ENCODE results near the gene ZFYVE27. TPM values are rescaled to one million over a fixed set of nuclear protein-coding genes. Genes with fewer than 3 reads are reported as not detected.

Gene ZFYVE27
- total RNA-seq, 1 donor: 33.2 TPM

- no peaks in the 10 kb centered on the region for H3K9me3 ChIP-seq (ENCODE audit: low read depth, low read length)
- no peaks in the 10 kb centered on the region for H3K27me3 ChIP-seq (ENCODE audit: insufficient read depth, low read length)
- peaks cover 22% of the 10 kb centered on the region for H3K4me1 ChIP-seq (ENCODE audit: insufficient read depth, low read length)
- no peak overlapping the region for H3K4me3 ChIP-seq (ENCODE audit: low read length)
These were observed 45.7 kb downstream of the ZFYVE27 start for GRCh38 chr10:97782455-97783228.

- H3K9me3 ChIP-seq (ENCODE audit: low read depth, low read length): no peaks in the 10 kb centered on the region
- H3K4me1 ChIP-seq (ENCODE audit: insufficient read depth, low read length): peaks cover 22% of the 10 kb centered on the region
- H3K27me3 ChIP-seq (ENCODE audit: insufficient read depth, low read length): no peaks in the 10 kb centered on the region
- H3K4me3 ChIP-seq (ENCODE audit: low read length): no peak overlapping the region
These were observed 47.4 kb downstream of the ZFYVE27 start for GRCh38 chr10:97784200-97784810.

- Histone ChIP-seq H3K4me1 (ENCODE audit: insufficient read depth, low read length) (peaks cover 19% of the 10 kb centered on the region), H3K27me3 (ENCODE audit: insufficient read depth, low read length) (no peaks in the 10 kb centered on the region), H3K4me3 (ENCODE audit: low read length) (no peak overlapping the region), H3K9me3 (ENCODE audit: low read depth, low read length) (no peaks in the 10 kb centered on the region)
These were observed 48.3 kb downstream of the ZFYVE27 start for GRCh38 chr10:97785231-97785630.

GRCh38 chr10:97785731-97786130 is 48.8 kb downstream of the ZFYVE27 start:
- Histone ChIP-seq H3K9me3 (ENCODE audit: low read depth, low read length) (no peaks in the 10 kb centered on the region), H3K4me3 (ENCODE audit: low read length) (no peak overlapping the region), H3K4me1 (ENCODE audit: insufficient read depth, low read length) (peaks cover 15% of the 10 kb centered on the region), H3K27me3 (ENCODE audit: insufficient read depth, low read length) (no peaks in the 10 kb centered on the region)

- Histone ChIP-seq H3K4me3 (ENCODE audit: low read length) (no peak overlapping the region), H3K9me3 (ENCODE audit: low read depth, low read length) (no peaks in the 10 kb centered on the region), H3K27me3 (ENCODE audit: insufficient read depth, low read length) (no peaks in the 10 kb centered on the region)
These were observed 51.9 kb downstream of the ZFYVE27 start for GRCh38 chr10:97788552-97789442.

GRCh38 chr10:97789770-97790397 is 53.0 kb downstream of the ZFYVE27 start:
- Histone ChIP-seq H3K9me3 (ENCODE audit: low read depth, low read length) (no peaks in the 10 kb centered on the region), H3K27me3 (ENCODE audit: insufficient read depth, low read length) (no peaks in the 10 kb centered on the region), H3K4me1 (ENCODE audit: insufficient read depth, low read length) (peaks cover 7% of the 10 kb centered on the region), H3K4me3 (ENCODE audit: low read length) (no peak overlapping the region)

More at GRCh38 chr10:97788552-97789442, 51.9 kb downstream of the ZFYVE27 start:
- peaks cover 7% of the 10 kb centered on the region for H3K4me1 ChIP-seq (ENCODE audit: insufficient read depth, low read length)

- H3K4me3 ChIP-seq (ENCODE audit: low read length): no peak overlapping the region
- no peaks in the 10 kb centered on the region for H3K9me3 ChIP-seq (ENCODE audit: low read depth, low read length)
- H3K27me3 ChIP-seq (ENCODE audit: insufficient read depth, low read length): no peaks in the 10 kb centered on the region
- H3K4me1 ChIP-seq (ENCODE audit: insufficient read depth, low read length): peaks cover 13% of the 10 kb centered on the region
These were observed 55.1 kb downstream of the ZFYVE27 start for GRCh38 chr10:97791824-97792721.

GRCh38 chr10:97795886-97796285 is 59.0 kb downstream of the ZFYVE27 start:
- Histone ChIP-seq H3K27me3 (ENCODE audit: insufficient read depth, low read length) (peaks cover 3% of the 10 kb centered on the region), H3K9me3 (ENCODE audit: low read depth, low read length) (peaks cover 5% of the 10 kb centered on the region), H3K4me3 (ENCODE audit: low read length) (no peak overlapping the region), H3K4me1 (ENCODE audit: insufficient read depth, low read length) (peaks cover 13% of the 10 kb centered on the region)

GRCh38 chr10:97796651-97797050 is 59.7 kb downstream of the ZFYVE27 start:
- Histone ChIP-seq H3K9me3 (ENCODE audit: low read depth, low read length) (peaks cover 5% of the 10 kb centered on the region), H3K4me3 (ENCODE audit: low read length) (peak overlapping the region; percentile 2)

GRCh38 chr10:97798958-97799610 is 62.2 kb downstream of the ZFYVE27 start:
- Histone ChIP-seq H3K27me3 (ENCODE audit: insufficient read depth, low read length) (peaks cover 3% of the 10 kb centered on the region), H3K4me1 (ENCODE audit: insufficient read depth, low read length) (peaks cover 6% of the 10 kb centered on the region), H3K4me3 (ENCODE audit: low read length) (no peak overlapping the region), H3K9me3 (ENCODE audit: low read depth, low read length) (peaks cover 5% of the 10 kb centered on the region)

More at GRCh38 chr10:97796651-97797050, 59.7 kb downstream of the ZFYVE27 start:
- Histone ChIP-seq H3K27me3 (ENCODE audit: insufficient read depth, low read length) (peaks cover 3% of the 10 kb centered on the region), H3K4me1 (ENCODE audit: insufficient read depth, low read length) (peaks cover 13% of the 10 kb centered on the region)

- Histone ChIP-seq H3K4me3 (ENCODE audit: low read length) (no peak overlapping the region), H3K27me3 (ENCODE audit: insufficient read depth, low read length) (peaks cover 3% of the 10 kb centered on the region), H3K9me3 (ENCODE audit: low read depth, low read length) (peaks cover 5% of the 10 kb centered on the region), H3K4me1 (ENCODE audit: insufficient read depth, low read length) (peaks cover 6% of the 10 kb centered on the region)
These were observed 63.5 kb downstream of the ZFYVE27 start for GRCh38 chr10:97800474-97800873.

- peaks cover 5% of the 10 kb centered on the region for H3K9me3 ChIP-seq (ENCODE audit: low read depth, low read length)
- H3K4me1 ChIP-seq (ENCODE audit: insufficient read depth, low read length): no peaks in the 10 kb centered on the region
- peaks cover 3% of the 10 kb centered on the region for H3K27me3 ChIP-seq (ENCODE audit: insufficient read depth, low read length)
- H3K4me3 ChIP-seq (ENCODE audit: low read length): no peak overlapping the region
These were observed 64.5 kb downstream of the ZFYVE27 start for GRCh38 chr10:97801422-97801821.

GRCh38 chr10:97805096-97805884 is 68.4 kb downstream of the ZFYVE27 start:
- H3K4me3 ChIP-seq (ENCODE audit: low read length): no peak overlapping the region
- H3K4me1 ChIP-seq (ENCODE audit: insufficient read depth, low read length): no peaks in the 10 kb centered on the region
- H3K9me3 ChIP-seq (ENCODE audit: low read depth, low read length): no peaks in the 10 kb centered on the region
- H3K27me3 ChIP-seq (ENCODE audit: insufficient read depth, low read length): no peaks in the 10 kb centered on the region

Data from mononuclear cell (primary cell).